PC-3 (cell line): ENCODE results near the gene NUDT22. TPM values are rescaled to one million over a fixed set of nuclear protein-coding genes. Genes with fewer than 3 reads are reported as not detected.

Experiments used
- ATAC-seq: fragments of 200-7000 bp; cut with Tn5 transposase; 2 replicates; pipeline ENCODE4 v1.9.1; 2020; ENCODE audit warnings: mild to moderate bottlenecking, moderate library complexity
- BruUV-seq: library from RNA; stranded (reverse); fragments of 400-500 nt; replicated peaks from 2 replicates; lab custom pipeline; 2021; lab: Mats Ljungman, UMichigan
- CTCF ChIA-PET: fragments of 300-600 bp; sonication (Branson Sonifier 250); formaldehyde crosslinking; loops from one replicate; lab custom pipeline; 2022; ENCODE audit warnings: antibody characterized with exemption; lab: Charles Lee
- POLR2A ChIA-PET: fragments of 300-600 bp; sonication (Branson Sonifier 250); formaldehyde crosslinking; loops from one replicate; lab custom pipeline; 2022; ENCODE audit warnings: antibody characterized with exemption; ENCODE audit not compliant: unreplicated experiment; lab: Charles Lee
- DNase-seq: peaks from one replicate; pipeline ENCODE4 v3.0.0-alpha.2; 2015
- H2AFZ ChIP-seq: fragments of 300-600 bp; sonication (generic); 2 replicates; pipeline ENCODE4 v1.6.0; 2016; ENCODE audit warnings: antibody characterized with exemption, low read length
- H3F3A ChIP-seq: fragments of 300-600 bp; sonication (generic); one replicate; pipeline ENCODE4 v1.6.0; 2017; ENCODE audit warnings: antibody characterized with exemption, low read length, control low read depth, mild to moderate bottlenecking; ENCODE audit not compliant: unreplicated experiment
- H3K27ac ChIP-seq: fragments of 300-600 bp; sonication (generic); 2 replicates; pipeline ENCODE4 v1.5.1; 2016; ENCODE audit warnings: mild to moderate bottlenecking, low read length
- H3K27me3 ChIP-seq: fragments of 300-600 bp; sonication (generic); 2 replicates; pipeline ENCODE4 v1.6.1; 2016; ENCODE audit warnings: low read length, mixed read lengths
- H3K36me3 ChIP-seq: fragments of 300-600 bp; sonication (generic); 2 replicates; pipeline ENCODE4 v1.6.1; 2016; ENCODE audit warnings: low read depth, mixed run types, low read length, mixed read lengths
- H3K4me1 ChIP-seq: fragments of 300-600 bp; sonication (generic); 2 replicates; pipeline ENCODE4 v1.5.1; 2016; ENCODE audit warnings: low read length; ENCODE audit not compliant: insufficient read depth
- H3K4me2 ChIP-seq: fragments of 300-600 bp; sonication (generic); 2 replicates; pipeline ENCODE4 v1.6.0; 2016; ENCODE audit warnings: low read length
- H3K4me3 ChIP-seq: fragments of 300-600 bp; sonication (generic); 2 replicates; pipeline ENCODE4 v1.5.1; 2016; ENCODE audit warnings: mild to moderate bottlenecking, low read length, mixed read lengths
- H3K79me2 ChIP-seq: fragments of 300-600 bp; sonication (generic); 2 replicates; pipeline ENCODE4 v1.6.1; 2017; ENCODE audit warnings: low read length, mixed read lengths
- H3K9ac ChIP-seq: fragments of 300-600 bp; sonication (generic); 2 replicates; pipeline ENCODE4 v1.6.0; 2016; ENCODE audit warnings: mild to moderate bottlenecking, low read length
- H3K9me2 ChIP-seq: fragments of 300-600 bp; sonication (generic); replicated peaks from 2 replicates; pipeline ENCODE4 v1.6.1; 2016; ENCODE audit warnings: mixed run types, low read length, mixed read lengths
- H3K9me3 ChIP-seq: fragments of 300-600 bp; sonication (generic); 2 replicates; pipeline ENCODE4 v1.6.1; 2016; ENCODE audit warnings: low read length, mixed read lengths
- H4K20me1 ChIP-seq: fragments of 300-600 bp; sonication (generic); 2 replicates; pipeline ENCODE4 v1.6.1; 2016; ENCODE audit warnings: low read length, mixed read lengths
- CTCF ChIP-seq: fragments of 300-600 bp; sonication (generic); conservative IDR thresholded peaks from 2 replicates; pipeline ENCODE4 v1.5.1; 2017; ENCODE audit warnings: antibody characterized with exemption, low read depth, mild to moderate bottlenecking, low read length
- EZH2 ChIP-seq: fragments of 300-600 bp; sonication (generic); IDR thresholded peaks from one replicate; pipeline ENCODE4 v1.6.1; 2017; ENCODE audit warnings: antibody characterized with exemption, mild to moderate bottlenecking, low read length; ENCODE audit not compliant: unreplicated experiment
- EZH2phosphoT487 ChIP-seq: fragments of 300-600 bp; sonication (generic); IDR thresholded peaks from 2 replicates; pipeline ENCODE4 v1.6.1; 2018; ENCODE audit warnings: mild to moderate bottlenecking, antibody characterized with exemption, low read length, borderline replicate concordance
- intact Hi-C: fragments of 100-400 bp; cut with micrococcal nuclease; formaldehyde crosslinking; loops from 2 replicates; pipeline ENCODE4 v1.9.0; 2023
- total RNA-seq: library from RNA; depleted of rRNA; stranded (reverse); fragments of >200 nt; gene quantifications from 2 replicates; pipeline ENCODE4 v1.2.3, GENCODE V29; 2014; rRNA removed

Gene NUDT22
- total RNA-seq, 1 experiment from 2014 or later, result 98.3 TPM

GRCh38 chr11:64278576-64279190 is 52.6 kb downstream of the NUDT22 start:
- Histone ChIP-seq H3K36me3 (peaks cover 8% of the 10 kb centered on the region), H2AFZ (no peak overlapping the region), H3K79me2 (peaks cover 9% of the 10 kb centered on the region), H3K4me3 (no peak overlapping the region), H3K4me1 (peaks cover 27% of the 10 kb centered on the region), H3K27me3 (no peaks in the 10 kb centered on the region), H3F3A (no peaks in the 10 kb centered on the region), H4K20me1 (no peaks in the 10 kb centered on the region), H3K9me3 (no peaks in the 10 kb centered on the region), H3K9ac (no peak overlapping the region), H3K27ac (no peak overlapping the region), H3K4me2 (no peak overlapping the region), H3K9me2 (no peaks in the 10 kb centered on the region)
- no peak for DNase-seq
- no peak for ATAC-seq
- BruUV-seq, result no TSS peak
- POLR2A ChIA-PET, result interaction anchor here (0.5 to 0.7 kb wide), 2 partner anchors 8 to 31 kb away, joined by 3 to 5 read pairs; no protein-coding TSS in a partner anchor
- no peak for TF ChIP-seq EZH2
- no peak for TF ChIP-seq CTCF
- no peak for TF ChIP-seq EZH2phosphoT487
- CTCF ChIA-PET, result no interaction called here
- intact Hi-C loops, result no loop called here

Other genes with a start within 250 kb of the NUDT22 start
- 124 and 129 TPM in 2 replicates for gene OTUB1, start 239.8 kb upstream of the NUDT22 start, total RNA-seq
- not detected in 2 replicates for gene FLRT1, start 190.3 kb upstream of the NUDT22 start, total RNA-seq
- gene MACROD1, start 60.2 kb upstream of the NUDT22 start, total RNA-seq, result 71.4 and 77.1 TPM in 2 replicates
- gene STIP1, start 40.1 kb upstream of the NUDT22 start, total RNA-seq, result 543 and 557 TPM in 2 replicates
- gene FERMT3, start 19.6 kb upstream of the NUDT22 start, total RNA-seq, result 2.1 and 2.4 TPM in 2 replicates
- 56.0 and 57.7 TPM in 2 replicates for gene TRPT1, start 88 bp upstream of the NUDT22 start, total RNA-seq
- gene DNAJC4, start 4.3 kb downstream of the NUDT22 start, total RNA-seq, result 20.4 and 25.4 TPM in 2 replicates
- 27.9 and 39.4 TPM in 2 replicates for gene VEGFB, start 8.3 kb downstream of the NUDT22 start, total RNA-seq
- gene FKBP2, start 14.8 kb downstream of the NUDT22 start, total RNA-seq, result 215 and 248 TPM in 2 replicates
- 1,496 and 2,060 TPM in 2 replicates for gene PPP1R14B, start 20.7 kb downstream of the NUDT22 start, total RNA-seq
- gene PLCB3, start 25.3 kb downstream of the NUDT22 start, total RNA-seq, result 69.0 and 88.3 TPM in 2 replicates
- gene BAD, start 58.4 kb downstream of the NUDT22 start, total RNA-seq, result 360 and 368 TPM in 2 replicates
- gene GPR137, start 59.6 kb downstream of the NUDT22 start, total RNA-seq, result 32.4 and 47.5 TPM in 2 replicates
- 1.2 TPM in 1 of 2 replicates, not detected in the other for gene KCNK4, start 65.0 kb downstream of the NUDT22 start, total RNA-seq
- gene CATSPERZ, start 74.1 kb downstream of the NUDT22 start, total RNA-seq, result 9.2 and 11.2 TPM in 2 replicates
- gene ESRRA, start 79.2 kb downstream of the NUDT22 start, total RNA-seq, result 111 and 114 TPM in 2 replicates
- 812 and 815 TPM in 2 replicates for gene TRMT112, start 91.3 kb downstream of the NUDT22 start, total RNA-seq
- 467 and 585 TPM in 2 replicates for gene PRDX5, start 91.8 kb downstream of the NUDT22 start, total RNA-seq
- 19.6 and 21.0 TPM in 2 replicates for gene CCDC88B, start 113.9 kb downstream of the NUDT22 start, total RNA-seq
- 148 and 189 TPM in 2 replicates for gene RPS6KA4, start 132.9 kb downstream of the NUDT22 start, total RNA-seq